A673 (cell line): ENCODE measurements around the gene GHRH. TPM values are rescaled to one million over a fixed set of nuclear protein-coding genes. Genes with fewer than 3 reads are reported as not detected.

Experiments
- BruUV-seq: library from RNA; stranded (reverse); fragments of 400-500 nt; replicated peaks from 2 replicates; lab custom pipeline; 2021; lab: Mats Ljungman, UMichigan
- CTCF ChIA-PET: fragments of 300-600 bp; sonication (Branson Sonifier 250); formaldehyde crosslinking; loops from one replicate; lab custom pipeline; 2022; ENCODE audit warnings: antibody characterized with exemption; lab: Charles Lee
- POLR2A ChIA-PET: fragments of 300-600 bp; sonication (Branson Sonifier 250); formaldehyde crosslinking; loops from one replicate; lab custom pipeline; 2022; ENCODE audit warnings: antibody characterized with exemption; ENCODE audit not compliant: low non-redundant PET; lab: Charles Lee
- DNase-seq: peaks from one replicate; pipeline ENCODE4 v3.0.0-alpha.2; 2015; ENCODE audit warnings: low spot score
- H3K27ac ChIP-seq: fragments of 200-600 bp; sonication (generic); 2 replicates; pipeline ENCODE4 v1.5.1; 2016; ENCODE audit warnings: mixed run types, low read depth, mild to moderate bottlenecking, mixed read lengths, antibody characterized with exemption, low read length; ENCODE audit not compliant: poor library complexity, severe bottlenecking
- H3K27me3 ChIP-seq: fragments of 200-600 bp; sonication (generic); replicated peaks from 2 replicates; pipeline ENCODE4 v1.6.1; 2017; ENCODE audit warnings: mixed run types, low read depth, mild to moderate bottlenecking, mixed read lengths, antibody characterized with exemption, low read length; ENCODE audit not compliant: insufficient read depth, poor library complexity
- H3K36me3 ChIP-seq: fragments of 200-600 bp; sonication (generic); 2 replicates; pipeline ENCODE4 v1.6.1; 2016; ENCODE audit warnings: mixed run types, mild to moderate bottlenecking, mixed read lengths, antibody characterized with exemption, low read length; ENCODE audit not compliant: insufficient read depth, poor library complexity, severe bottlenecking
- H3K4me1 ChIP-seq: fragments of 200-600 bp; sonication (generic); 2 replicates; pipeline ENCODE4 v1.6.1; 2017; ENCODE audit warnings: mixed run types, mild to moderate bottlenecking, mixed read lengths, antibody characterized with exemption, low read length; ENCODE audit not compliant: insufficient read depth, poor library complexity, severe bottlenecking
- H3K4me3 ChIP-seq: fragments of 200-600 bp; sonication (generic); 2 replicates; pipeline ENCODE4 v1.5.1; 2016; ENCODE audit warnings: low read depth, mixed run types, mild to moderate bottlenecking, mixed read lengths, low read length; ENCODE audit not compliant: poor library complexity, severe bottlenecking
- H3K9me3 ChIP-seq: fragments of 200-600 bp; sonication (generic); 2 replicates; pipeline ENCODE4 v1.6.1; 2016; ENCODE audit warnings: mixed run types, low read depth, mild to moderate bottlenecking, mixed read lengths, antibody characterized with exemption, low read length; ENCODE audit not compliant: poor library complexity, severe bottlenecking
- EZH2 ChIP-seq: fragments of 200-600 bp; sonication (generic); IDR thresholded peaks from 2 replicates; pipeline ENCODE4 v1.6.1; 2017; ENCODE audit warnings: borderline replicate concordance, low read depth, mild to moderate bottlenecking, mixed read lengths, antibody characterized with exemption, low read length; ENCODE audit not compliant: poor library complexity, severe bottlenecking
- intact Hi-C: fragments of 100-400 bp; cut with micrococcal nuclease; formaldehyde crosslinking; loops from one replicate; pipeline ENCODE4 v1.10.0; 2022; ENCODE audit not compliant: unreplicated experiment
- total RNA-seq: library from RNA; stranded (reverse); gene quantifications from 2 replicates; pipeline ENCODE4 v1.2.3, GENCODE V29; 2021
- TF ChIP-seq, protein P1 (sequence below): fragments of 300-800, 200-600 bp; sonication (generic); conservative IDR thresholded peaks from 2 replicates; pipeline ENCODE4 v1.5.1; 2017; ENCODE audit warnings: low read depth, mild to moderate bottlenecking, antibody characterized with exemption, low read length, moderate library complexity, mixed read lengths

GHRH gene
- total RNA-seq, 1 experiment from 2014 or later: not detected

GRCh38 chr20:37301558-37301957, 39.9 kb upstream of the GHRH start:
- TF ChIP-seq, protein P1, sequence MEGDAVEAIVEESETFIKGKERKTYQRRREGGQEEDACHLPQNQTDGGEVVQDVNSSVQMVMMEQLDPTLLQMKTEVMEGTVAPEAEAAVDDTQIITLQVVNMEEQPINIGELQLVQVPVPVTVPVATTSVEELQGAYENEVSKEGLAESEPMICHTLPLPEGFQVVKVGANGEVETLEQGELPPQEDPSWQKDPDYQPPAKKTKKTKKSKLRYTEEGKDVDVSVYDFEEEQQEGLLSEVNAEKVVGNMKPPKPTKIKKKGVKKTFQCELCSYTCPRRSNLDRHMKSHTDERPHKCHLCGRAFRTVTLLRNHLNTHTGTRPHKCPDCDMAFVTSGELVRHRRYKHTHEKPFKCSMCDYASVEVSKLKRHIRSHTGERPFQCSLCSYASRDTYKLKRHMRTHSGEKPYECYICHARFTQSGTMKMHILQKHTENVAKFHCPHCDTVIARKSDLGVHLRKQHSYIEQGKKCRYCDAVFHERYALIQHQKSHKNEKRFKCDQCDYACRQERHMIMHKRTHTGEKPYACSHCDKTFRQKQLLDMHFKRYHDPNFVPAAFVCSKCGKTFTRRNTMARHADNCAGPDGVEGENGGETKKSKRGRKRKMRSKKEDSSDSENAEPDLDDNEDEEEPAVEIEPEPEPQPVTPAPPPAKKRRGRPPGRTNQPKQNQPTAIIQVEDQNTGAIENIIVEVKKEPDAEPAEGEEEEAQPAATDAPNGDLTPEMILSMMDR: no peak
- no peak for TF ChIP-seq EZH2
- DNase-seq: no peak
- intact Hi-C loops: no loop called here
- Histone ChIP-seq H3K9me3 (no peaks in the 10 kb centered on the region), H3K27me3 (no peaks in the 10 kb centered on the region), H3K36me3 (peaks cover 19% of the 10 kb centered on the region), H3K27ac (no peak overlapping the region), H3K4me1 (peaks cover 1% of the 10 kb centered on the region), H3K4me3 (no peak overlapping the region)
- CTCF ChIA-PET: no interaction called here
- BruUV-seq: no TSS peak
- POLR2A ChIA-PET: no interaction called here

- no TSS peak for BruUV-seq
- H3K4me3 ChIP-seq: no peak overlapping the region
- peaks cover 19% of the 10 kb centered on the region for H3K36me3 ChIP-seq
- TF ChIP-seq EZH2: no peak
- TF ChIP-seq, protein P1: no peak
- no peak for DNase-seq
- H3K4me1 ChIP-seq: peaks cover 5% of the 10 kb centered on the region
- intact Hi-C loops: no loop called here
- no peaks in the 10 kb centered on the region for H3K9me3 ChIP-seq
- H3K27ac ChIP-seq: no peak overlapping the region
- ChIA-PET CTCF (no interaction called here), POLR2A (no interaction called here)
- H3K27me3 ChIP-seq: no peaks in the 10 kb centered on the region
These were observed 39.5 kb upstream of the GHRH start for GRCh38 chr20:37301120-37301519.

DNA sequence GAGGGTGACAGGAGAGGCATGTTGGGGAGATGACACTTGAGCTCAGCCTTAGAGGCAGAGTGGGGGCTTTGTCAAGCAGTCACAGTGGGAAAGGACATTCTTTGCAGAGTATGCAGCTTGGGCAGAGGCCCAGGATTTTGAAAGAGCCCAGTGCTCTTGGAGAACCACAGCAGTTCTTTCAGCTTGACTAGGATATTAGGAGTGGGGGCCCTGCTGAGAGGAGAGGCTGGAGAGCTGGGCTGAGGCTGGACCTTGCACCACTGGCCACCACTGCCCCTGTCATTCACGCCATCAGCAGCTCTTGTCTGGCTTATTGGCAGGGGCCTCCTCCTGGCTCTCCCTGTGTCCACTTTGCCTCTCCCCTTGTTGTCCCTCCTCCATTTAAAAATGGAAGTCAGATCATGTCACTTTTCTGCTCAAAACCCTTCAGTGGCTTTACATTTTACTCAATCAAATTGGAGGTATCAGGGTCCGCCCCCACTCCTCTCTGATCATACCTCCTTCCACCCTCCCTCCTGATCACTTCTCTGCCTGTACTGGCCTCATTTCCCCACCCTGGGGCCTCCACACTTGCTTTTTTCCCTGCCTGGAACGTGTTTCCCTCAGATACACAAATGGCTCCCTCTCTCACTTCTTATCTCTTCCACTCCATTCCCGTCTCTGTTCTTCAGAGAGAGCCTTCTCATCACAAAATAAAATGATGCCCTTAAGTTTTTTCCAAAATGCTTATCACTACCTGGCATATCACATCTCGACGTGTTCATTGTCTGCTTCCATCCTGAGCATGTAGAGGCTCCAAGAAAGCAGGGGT, 38.3 kb upstream of the GHRH start:
- ChIA-PET POLR2A (interaction anchor here (0.5 kb wide), 1 partner anchor 11 kb away, joined by 14 read pairs; the partner anchor contains the start of gene MANBAL), CTCF (no interaction called here)
- intact Hi-C loops: no loop called here
- H3K36me3 ChIP-seq: peaks cover 19% of the 10 kb centered on the region
- no peaks in the 10 kb centered on the region for H3K27me3 ChIP-seq
- no peak for DNase-seq
- H3K9me3 ChIP-seq: no peaks in the 10 kb centered on the region
- BruUV-seq: no TSS peak
- H3K4me1 ChIP-seq: peaks cover 8% of the 10 kb centered on the region
- no peak overlapping the region for H3K4me3 ChIP-seq
- TF ChIP-seq, protein P1: no peak
- TF ChIP-seq EZH2: no peak
- H3K27ac ChIP-seq: no peak overlapping the region
